ENCODE measurements around the gene TBRG1.
"Not testable (repeated sequence)": the region's sequence is repeated elsewhere in the genome, so short reads cannot be mapped to it uniquely, and the experiment has no call there.

TBRG1 gene, protein sequence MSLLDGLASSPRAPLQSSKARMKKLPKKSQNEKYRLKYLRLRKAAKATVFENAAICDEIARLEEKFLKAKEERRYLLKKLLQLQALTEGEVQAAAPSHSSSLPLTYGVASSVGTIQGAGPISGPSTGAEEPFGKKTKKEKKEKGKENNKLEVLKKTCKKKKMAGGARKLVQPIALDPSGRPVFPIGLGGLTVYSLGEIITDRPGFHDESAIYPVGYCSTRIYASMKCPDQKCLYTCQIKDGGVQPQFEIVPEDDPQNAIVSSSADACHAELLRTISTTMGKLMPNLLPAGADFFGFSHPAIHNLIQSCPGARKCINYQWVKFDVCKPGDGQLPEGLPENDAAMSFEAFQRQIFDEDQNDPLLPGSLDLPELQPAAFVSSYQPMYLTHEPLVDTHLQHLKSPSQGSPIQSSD

DNA sequence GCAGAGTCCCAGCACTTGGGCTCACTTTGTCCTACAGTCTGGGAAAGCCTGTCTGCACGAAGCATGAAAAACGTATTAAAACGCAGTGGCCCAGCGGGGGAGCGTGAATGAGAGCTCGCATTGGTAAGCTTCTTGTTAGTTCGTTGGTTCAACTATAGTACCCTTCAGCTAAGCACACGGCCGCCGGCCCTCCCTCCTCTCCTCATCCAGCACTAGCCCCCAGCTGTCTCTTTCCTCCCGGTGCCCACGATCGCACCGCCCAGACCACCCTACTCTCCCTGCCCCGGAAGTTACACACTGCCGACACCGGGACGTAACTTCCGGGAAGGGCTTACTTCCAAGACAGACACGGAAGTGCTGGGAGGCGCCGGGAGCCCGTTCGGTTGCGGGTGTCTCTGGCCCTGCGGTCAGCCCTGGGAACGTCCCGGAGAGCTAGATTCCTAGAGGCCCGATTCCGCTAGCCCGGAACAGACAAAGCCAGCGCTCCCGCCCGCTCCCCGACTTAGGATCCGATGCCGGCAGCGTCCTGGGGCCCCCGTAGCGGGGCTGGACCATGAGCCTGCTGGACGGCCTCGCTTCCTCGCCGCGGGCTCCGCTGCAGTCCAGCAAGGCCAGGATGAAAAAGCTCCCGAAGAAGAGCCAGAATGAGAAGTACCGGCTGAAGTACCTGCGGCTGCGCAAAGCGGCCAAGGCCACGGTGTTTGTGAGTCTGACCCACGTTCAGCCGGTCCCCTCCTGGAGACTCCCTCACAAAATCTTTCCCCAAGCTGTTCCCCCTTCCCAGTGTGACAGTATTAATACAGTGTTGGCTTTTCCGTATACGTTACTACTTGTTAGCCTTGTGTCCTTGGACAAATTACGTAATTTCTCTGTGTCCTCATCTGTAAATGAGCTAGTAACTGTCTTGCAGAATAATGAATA is at the start of gene TBRG1:
TBRG1 (plus strand) TSS at position 334 of the 921 bp plus-strand sequence; CDS start at position 554, 220 bp downstream.
- peak; percentile 67 to 78 for DNase-seq (ENCODE audit: low read depth in 2 of 2)

DNA sequence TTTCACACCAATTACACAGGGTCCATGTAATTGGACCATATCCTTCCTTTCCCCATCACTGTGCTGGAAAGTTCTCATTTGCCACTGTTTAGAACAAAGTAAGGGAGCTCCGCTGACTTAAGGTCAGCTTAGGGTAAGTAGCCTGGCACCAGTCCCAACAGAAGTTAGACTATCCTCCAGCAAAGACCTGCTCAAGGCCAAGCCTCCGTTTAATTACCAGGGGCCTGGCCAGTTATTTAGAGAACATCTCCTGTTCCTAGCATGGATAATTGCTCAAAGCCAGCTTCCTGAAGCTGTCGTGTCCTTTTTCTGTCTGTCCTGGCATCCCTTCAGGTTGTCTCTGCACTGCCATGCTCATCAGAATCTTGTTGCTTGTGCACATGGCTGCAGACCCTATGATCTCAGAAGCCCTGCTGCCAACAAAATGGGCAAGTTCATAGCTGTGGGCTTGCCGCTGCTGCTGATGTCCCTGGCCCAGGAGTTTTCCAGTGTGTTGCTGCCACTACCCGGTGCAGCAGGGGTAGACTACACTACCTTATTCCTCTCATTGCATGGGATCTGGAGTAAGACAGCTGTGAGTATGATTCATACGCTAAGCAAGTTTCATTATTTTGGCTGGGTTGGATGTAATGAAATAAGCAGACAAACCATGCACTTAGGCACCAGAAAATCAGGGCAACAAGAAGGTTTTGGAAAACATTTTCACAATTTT is 44.8 kb upstream of the TBRG1 start:
- DNase-seq (ENCODE audit: low read depth in 2 of 2), result no peak

DNA sequence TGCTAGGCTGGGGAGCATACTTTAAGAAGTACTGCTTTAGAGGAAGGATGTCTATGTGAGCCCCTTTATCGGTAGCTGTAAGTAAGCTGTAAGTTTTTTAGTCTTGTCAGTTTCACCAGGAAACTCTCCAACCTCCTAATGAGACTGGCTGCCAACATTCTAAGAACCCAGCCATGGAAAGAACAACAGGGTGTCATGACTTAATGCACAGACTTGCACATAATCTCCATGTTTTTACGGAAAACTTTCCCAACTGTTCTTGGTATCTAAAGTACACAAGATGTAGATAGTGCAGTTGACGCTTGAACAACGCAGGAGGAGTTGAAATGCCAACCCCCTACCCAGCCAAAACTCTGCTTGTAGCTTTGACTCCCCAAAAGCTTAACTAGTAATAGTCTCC is 43.9 kb upstream of the TBRG1 start:
- no peak for DNase-seq (ENCODE audit: low read depth in 2 of 2)

DNA sequence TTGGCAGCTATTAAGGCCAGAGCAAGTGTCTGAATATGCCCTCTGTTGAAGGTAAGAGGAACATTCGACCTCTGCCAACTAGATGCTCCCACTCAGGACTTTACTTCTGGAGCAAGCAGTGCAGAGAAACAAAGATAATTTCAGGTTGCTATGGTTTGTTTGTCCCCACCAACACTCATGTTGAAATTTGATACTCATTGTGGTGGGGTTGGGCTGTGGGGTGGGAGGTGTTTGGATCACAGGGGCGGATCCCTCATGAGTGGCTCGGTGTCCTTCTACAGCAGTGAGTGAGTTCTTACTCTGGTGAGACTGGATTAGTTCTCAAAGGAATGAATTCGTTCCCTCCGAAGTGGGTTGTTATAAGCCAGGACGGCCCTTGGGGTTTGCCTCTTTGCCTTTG is 40.8 kb upstream of the TBRG1 start:
- DNase-seq (ENCODE audit: low read depth in 2 of 2), result no peak

DNA sequence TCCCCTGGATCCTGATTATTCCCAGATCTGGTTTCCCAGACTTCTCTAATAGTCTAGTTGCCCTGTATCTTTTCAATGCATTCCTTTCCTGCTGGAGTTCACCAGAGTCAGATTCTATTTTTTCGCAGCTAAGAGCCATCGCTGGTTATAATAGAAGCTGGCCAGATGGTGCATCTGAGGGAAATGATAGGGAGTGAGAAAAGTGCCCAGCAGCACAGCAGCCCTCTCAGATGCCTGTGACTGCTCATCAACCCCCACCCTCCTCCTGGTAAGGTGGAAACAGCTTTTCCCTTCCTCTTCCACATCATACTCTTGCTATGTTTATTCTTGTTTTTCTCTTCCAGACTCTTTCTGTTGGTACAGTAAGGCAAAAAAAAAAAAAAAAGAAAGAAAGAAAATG is 40.1 kb upstream of the TBRG1 start:
- DNase-seq (ENCODE audit: low read depth in 2 of 2), result no peak

DNA sequence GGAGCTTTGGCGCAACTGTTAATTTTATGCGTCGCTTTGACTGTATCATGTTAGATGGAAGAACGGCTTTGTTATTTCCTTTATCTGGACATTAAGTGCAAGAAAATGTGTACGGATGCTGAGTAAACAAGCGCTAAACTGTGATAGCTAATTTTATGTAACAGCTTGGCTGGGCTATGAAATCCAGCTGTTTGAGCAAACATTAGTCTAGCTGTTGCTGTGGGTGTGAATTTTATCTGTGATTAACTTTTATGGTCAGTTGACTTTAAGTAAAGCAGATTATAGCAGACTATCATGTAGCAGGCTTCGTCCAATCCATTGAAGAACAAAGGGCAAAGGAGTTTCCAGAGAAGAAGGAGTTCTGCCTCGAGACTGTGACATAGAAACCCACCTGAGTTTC is 38.9 kb upstream of the TBRG1 start:
- no peak for DNase-seq (ENCODE audit: low read depth in 2 of 2)

DNA sequence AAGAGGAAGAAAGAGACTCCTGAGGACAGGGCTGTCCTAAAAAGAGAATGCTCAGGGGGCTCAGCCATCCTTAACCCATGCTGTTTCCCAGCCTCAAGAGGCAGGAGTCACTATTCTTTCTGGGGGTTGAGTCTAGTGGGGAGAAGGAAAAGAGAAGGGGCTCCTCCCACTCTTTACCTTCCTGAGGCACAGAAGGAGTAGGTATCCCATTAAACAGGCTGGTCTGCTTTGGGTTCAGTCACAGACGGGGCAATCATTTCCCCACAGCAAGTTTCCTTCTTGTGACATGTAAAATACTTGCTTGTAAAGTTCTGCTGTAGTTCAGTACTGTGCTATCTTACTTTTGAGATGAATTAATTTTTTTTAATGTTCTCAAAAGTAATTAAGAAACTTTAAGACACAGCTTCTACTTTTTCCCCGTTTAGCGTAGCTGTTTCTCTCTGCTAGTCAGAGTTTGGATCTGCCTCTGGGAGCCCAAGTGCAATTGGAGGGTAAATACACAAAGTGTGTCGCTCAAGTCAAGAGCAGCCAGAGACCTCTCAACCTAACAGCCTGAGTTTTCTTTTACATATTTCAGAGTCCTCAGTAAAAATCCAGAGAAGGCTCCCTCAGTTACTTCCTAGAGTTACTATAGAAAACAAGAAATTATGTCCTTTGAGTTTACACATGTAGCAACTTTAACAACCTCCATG is 37.8 kb upstream of the TBRG1 start:
- no peak for DNase-seq (ENCODE audit: low read depth in 2 of 2)

DNA sequence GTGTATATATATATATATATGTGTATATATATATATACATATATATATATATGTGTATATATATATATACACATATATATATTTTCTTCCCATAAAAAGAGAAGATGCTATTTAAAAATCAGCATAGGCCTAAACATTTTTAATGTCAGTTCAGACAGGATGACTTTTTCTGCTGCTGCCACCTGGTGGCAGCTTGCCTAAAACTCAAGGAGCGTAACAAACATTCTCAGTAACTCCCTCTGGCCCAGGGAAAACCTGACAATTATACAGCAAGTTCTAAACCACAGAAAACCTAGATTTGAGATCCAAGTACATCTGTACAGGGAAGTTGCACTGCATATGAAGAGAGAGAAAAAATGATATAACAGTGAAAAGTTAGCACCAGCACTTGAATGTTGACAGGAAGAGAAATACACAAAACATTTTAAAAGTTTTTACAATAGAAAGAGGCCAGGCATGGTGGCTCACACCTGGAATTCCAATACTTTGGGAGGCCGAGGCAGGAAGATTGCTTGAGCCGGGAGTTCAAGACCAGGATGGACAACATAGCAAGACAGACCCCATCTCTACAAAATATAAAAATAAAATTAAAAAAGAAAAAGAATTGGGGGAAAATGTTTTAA is 36.3 kb upstream of the TBRG1 start:
- peak in 1 of 2 experiments; percentile 40 for DNase-seq (ENCODE audit: low read depth in 2 of 2)

DNA sequence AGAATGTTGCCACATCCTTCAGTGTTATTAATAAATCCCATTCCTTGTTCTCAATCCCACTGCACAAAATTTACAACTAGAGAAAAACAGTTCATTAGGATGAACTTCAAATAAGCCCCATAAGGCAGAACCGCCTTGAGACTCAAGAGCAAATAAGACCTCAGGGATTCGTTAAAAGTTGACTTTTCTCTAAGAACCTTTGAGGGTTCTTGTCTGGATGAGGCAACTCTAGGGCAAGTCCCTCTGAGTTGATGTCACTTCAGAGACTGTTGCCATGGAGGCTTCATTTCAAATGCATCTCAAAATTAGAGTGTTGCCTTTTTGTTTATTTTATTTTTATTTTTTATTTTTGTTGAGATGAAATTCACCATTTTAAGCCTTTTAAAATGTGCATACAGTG is 31.2 kb upstream of the TBRG1 start:
- DNase-seq (ENCODE audit: low read depth in 2 of 2), result no peak

DNA sequence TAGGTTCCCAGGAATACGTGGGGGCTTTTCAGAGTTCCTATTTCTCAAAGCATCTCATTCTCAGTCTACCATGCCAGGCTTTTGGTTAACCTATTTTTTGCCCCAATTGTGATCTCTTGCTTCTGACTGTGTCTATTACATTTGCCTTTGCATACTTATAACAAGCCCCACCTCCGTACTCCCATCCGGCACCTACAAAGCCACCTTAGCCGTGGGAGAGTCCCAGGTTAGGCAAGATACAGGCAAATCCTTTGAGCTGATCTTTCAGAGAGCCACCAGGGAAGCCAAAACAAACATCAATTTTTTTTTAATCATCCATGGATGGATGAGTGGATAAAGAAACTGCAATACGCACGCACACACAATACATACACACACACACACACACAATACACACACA is 30.0 kb upstream of the TBRG1 start:
- no peak for DNase-seq (ENCODE audit: low read depth in 2 of 2)

DNA sequence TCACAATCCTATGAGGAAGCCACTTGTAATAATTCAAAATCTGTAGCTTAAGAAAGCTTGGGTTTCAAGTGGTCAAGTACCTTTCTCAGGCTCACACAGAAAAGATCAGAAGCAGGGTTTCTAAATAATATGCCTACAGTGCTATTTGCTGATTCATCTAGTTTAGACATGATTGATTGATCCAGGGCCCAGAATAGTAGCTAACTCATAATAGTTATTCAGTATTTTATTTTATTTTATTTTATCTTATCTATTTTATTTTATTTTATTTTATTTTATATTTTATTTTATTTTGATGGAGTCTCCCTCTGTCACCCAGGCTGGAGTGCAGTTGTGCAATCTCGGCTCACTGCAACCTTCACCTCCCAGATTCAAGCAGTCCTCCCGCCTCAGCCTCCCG is 27.4 kb upstream of the TBRG1 start:
- no peak for DNase-seq (ENCODE audit: low read depth in 2 of 2)

DNA sequence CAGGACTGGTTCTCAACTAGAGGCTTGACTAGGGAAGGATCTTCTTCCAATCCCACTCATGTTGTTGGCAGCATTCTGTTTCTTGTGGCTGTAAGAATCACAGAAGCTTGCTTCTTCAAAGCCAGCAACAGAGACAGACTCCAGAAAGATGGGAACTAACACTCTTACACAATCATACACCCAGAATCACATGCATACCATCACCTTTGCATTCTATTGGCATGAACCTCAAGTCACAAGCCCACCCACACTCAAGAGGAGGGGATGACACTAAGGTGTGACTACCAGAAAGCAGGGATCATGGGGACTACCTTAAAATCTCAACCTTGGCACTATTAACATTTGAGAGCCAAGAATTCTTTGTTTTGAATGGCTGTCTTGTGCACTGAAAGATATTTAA is 25.0 kb upstream of the TBRG1 start:
- no peak for DNase-seq (ENCODE audit: low read depth in 2 of 2)

DNA sequence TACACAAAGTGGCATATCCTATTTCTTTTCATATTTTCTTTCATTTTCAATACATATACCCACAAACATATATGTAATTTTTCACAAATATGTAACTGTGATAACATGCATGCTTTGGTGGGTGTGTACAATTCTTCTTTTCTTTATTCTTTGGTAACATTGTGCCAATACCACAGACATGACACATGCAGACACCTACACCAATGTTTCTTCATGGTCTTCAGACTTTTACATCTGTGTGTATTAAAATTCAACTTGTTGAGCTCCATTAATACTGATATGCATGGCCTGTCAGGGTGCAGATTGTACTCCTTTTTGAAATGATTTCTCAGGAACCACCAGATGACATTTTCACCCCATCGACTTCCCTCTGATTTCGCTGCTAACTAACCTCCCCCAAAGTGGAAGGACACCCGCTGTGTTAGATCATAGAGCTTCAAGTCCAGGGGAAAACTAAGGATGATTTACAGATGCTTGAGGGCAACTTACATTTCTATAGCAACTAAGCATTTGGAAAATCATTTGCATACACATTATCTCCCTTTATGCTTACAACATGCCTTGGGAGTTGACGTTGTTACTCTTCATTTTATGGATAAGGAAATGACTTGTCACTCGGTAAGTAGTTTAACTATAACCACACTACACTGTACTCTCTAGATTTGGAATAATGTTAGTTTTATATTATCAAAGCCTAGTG is 21.9 kb upstream of the TBRG1 start:
- no peak for DNase-seq (ENCODE audit: low read depth in 2 of 2)

DNA sequence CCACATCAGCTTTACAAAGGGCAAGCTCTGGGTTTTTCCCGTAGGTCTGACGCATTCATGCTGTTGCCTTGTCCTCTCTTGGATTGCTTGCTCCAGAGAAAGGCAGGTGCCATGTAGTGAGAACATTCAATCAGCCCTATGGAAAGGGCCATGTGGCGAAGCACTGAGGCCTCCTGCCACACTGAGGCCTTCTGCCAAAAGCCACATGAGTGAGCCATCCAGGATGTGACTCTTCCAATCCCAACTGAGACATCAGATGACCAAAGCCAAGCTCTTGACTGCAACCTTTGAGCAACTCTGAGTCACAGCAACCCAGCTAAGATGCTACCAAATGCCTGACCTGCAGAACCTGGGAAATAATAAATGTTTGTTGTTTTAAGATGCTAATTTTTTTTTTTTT is 20.5 kb upstream of the TBRG1 start:
- DNase-seq (ENCODE audit: low read depth in 2 of 2), result no peak

DNA sequence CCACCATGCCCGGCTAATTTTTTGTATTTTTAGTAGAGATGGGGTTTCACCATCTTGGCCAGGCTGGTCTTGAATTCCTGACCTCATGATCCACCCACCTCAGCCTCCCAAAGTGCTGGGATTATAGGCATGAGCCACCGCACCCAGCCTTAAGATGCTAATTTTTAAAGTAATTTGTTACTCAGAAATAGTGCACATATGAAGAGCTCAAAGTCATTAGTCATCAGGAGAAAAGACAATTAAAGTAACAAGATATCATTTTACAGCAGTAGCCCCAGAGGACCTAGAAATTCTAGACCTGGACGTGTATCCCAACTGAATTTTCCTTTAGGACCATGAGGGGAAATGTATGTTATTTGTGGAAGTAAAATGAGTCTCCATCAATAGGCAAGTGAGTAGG is 19.9 kb upstream of the TBRG1 start:
- not testable (repeated sequence) for DNase-seq (ENCODE audit: low read depth in 2 of 2)

DNA sequence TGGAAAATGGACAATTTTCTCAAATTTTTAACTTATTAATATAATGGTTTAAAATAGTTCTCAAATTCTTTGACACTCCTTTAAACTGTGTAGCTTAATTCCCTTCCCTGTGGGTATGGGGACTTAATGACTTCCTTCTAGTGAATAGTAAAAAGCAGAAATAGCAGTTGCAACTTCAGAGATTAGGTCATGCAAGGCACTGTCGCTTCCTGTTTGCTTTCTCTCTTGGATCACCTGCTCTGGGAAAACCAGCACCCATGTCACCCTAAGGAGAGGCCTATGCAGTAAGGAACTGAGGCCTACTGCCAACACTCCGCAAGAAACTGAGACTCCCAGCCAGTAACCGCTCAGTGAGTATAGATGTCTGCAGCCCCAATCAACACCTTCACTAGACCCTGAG is 16.9 kb upstream of the TBRG1 start:
- DNase-seq (ENCODE audit: low read depth in 2 of 2), result no peak

DNA sequence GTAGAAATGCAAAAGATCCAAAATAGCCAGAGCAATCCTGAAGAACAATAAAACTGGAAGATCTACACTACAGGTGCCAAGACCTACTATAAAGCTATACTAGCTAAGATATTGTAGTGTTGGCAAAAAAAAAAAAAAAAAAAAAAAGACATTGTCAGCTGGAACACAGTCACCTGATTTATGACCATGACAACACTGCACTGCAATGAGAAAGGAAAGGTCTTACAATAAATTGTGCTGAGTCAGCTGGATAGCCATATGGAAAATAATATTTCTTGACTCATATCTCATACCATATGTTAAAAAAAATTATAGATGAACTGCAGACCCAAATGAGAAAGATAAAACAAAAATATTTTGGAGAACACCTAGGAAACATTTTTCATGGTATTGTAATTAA is 14.5 kb upstream of the TBRG1 start:
- DNase-seq (ENCODE audit: low read depth in 2 of 2), result no peak

DNA sequence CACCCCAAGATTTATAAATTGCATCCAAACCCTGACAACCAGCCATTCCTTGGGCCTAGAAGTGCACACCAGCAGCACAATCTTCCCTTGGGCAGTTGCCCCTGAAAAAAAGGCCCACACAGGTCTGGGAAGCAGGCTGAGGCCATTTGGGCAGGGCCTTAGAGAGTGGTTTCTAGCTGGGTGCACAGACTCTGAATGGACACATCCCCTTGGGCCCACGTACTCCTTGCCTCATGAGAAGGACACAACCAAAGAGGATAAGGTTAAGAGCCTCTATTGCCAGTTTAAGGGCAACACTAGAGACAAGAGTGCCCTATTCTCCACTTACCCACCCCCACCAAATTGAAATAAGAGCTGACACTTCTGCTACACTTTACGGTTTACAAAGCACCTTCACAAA is 12.4 kb upstream of the TBRG1 start:
- DNase-seq (ENCODE audit: low read depth in 2 of 2), result no peak

DNA sequence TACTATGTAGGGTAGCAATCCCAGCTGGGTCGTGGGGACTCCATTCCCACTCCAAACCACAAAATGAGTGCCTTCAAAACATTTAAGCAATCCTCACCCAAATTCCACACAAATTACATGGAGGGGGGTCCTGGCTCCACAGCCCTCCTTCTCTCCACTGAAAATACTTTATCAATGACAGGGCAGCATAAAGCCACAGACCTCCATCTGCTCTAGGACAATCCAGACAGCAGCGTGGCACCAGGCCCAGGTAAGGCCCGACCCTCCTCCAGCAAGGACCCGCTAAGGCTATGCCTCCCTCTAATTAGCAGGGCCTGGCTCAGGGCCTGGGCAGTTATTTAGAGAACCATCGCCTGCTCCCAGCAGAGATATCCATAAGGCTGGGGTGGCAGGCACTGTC is 11.6 kb upstream of the TBRG1 start, which contains the start of gene PANX3:
PANX3 (plus strand) TSS at position 365 of the 400 bp plus-strand sequence. CDS start 129 bp downstream, outside the sequence.
- DNase-seq (ENCODE audit: low read depth in 2 of 2), result no peak

DNA sequence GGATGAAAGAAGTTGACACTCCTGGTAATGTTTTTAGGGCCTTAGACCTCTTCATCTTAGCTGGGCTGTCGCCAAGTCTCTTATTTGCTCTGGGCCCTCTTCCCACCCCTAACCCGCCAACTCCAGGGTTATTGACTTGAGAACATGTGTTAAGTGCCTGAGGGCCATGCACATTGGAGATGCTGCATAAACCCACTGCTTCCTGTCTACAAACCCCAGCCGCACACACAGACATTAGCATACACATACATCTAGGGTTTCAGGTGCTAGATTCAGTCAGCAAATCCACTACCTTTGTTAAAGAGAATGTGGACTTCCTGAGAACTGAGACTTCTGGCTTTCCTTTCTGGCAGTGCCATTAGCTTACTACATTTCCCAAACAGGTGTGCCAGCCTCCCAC is 10.6 kb upstream of the TBRG1 start:
- DNase-seq (ENCODE audit: low read depth in 2 of 2), result no peak

All from stimulated activated CD4-positive, alpha-beta T cell treated with anti-CD3 and anti-CD28 coated beads, Interleukin-12 subunit alpha, Interleukin-12 subunit beta, amount 100 ng/mL, for 24 hours (primary cell).